A549 (cell line): ENCODE results near the gene PRTG. TPM values are rescaled to one million over a fixed set of nuclear protein-coding genes. Genes with fewer than 3 reads are reported as not detected.
A peak's percentile ranks its signal among the peaks of the same experiment; 100 is the strongest.

Experiments used
- ATAC-seq, 2 experiments: fragments of 200-7000 bp in 1 of 2; fragments of >200 bp in 1 of 2; cut with Nextera tagmentation in 1 of 2; cut with Tn5 transposase in 1 of 2; 3 replicates each; pipeline versions ENCODE4 v1.8.0 to v1.9.1; 2018 to 2020; ENCODE audit warnings: mild to moderate bottlenecking in 1 of 2, moderate library complexity in 1 of 2
- CTCF ChIA-PET: fragments of 300-600 bp; sonication (Branson Sonifier 250); formaldehyde crosslinking; extraction: SDS; loops from one replicate; lab custom pipeline; 2021; ENCODE audit warnings: antibody characterized with exemption, inconsistent platforms; lab: Yijun Ruan, JAX
- POLR2A ChIA-PET: fragments of 350-600 bp; formaldehyde crosslinking; extraction: SDS; loops from one replicate; lab custom pipeline; 2021; ENCODE audit warnings: antibody characterized with exemption, inconsistent platforms; lab: Yijun Ruan, JAX
- DNase-seq, 2 experiments: peaks; one replicate each; pipeline versions ENCODE4 v3.0.0 to v3.0.0-alpha.2; 2011 to 2016; ENCODE audit warnings: low read depth in 1 of 2, low spot score in 1 of 2
- FAIRE-seq: peaks from 2 replicates; lab custom pipeline; 2011; peaks lifted over from hg19 to GRCh38; lab: Jason Lieb, UNC
- H3K27ac ChIP-seq, 2 experiments: fragments of >200 bp; sonication (Bioruptor Twin); formaldehyde crosslinking; 3 replicates each; pipeline ENCODE4 v1.5.1; 2016 to 2017
- H3K4me1 ChIP-seq: fragments of >200 bp; sonication (Bioruptor Twin); formaldehyde crosslinking; 3 replicates; pipeline ENCODE4 v1.6.1; 2016
- H3K4me2 ChIP-seq: fragments of >200 bp; sonication (Bioruptor Twin); formaldehyde crosslinking; 3 replicates; pipeline ENCODE4 v1.6.1; 2016
- H3K4me3 ChIP-seq: fragments of >200 bp; sonication (Bioruptor Twin); formaldehyde crosslinking; 3 replicates; pipeline ENCODE4 v1.5.1; 2016
- H3K9me3 ChIP-seq: fragments of >200 bp; sonication (Bioruptor Twin); formaldehyde crosslinking; 3 replicates; pipeline ENCODE4 v1.6.1; 2016
- CBX2 ChIP-seq: fragments of 200-600 bp; sonication (generic); IDR thresholded peaks from 2 replicates; pipeline ENCODE4 v1.6.1; 2016; ENCODE audit warnings: low read depth, mild to moderate bottlenecking, borderline replicate concordance
- CEBPB ChIP-seq, 2 experiments: fragments of >200 bp in 1 of 2; sonication (Bioruptor Twin) in 1 of 2; formaldehyde crosslinking in 1 of 2; IDR thresholded peaks; 2 replicates each; pipeline ENCODE4 v1.6.1; 2012 to 2016
- CHD4 ChIP-seq: fragments of 200-600 bp; sonication (generic); IDR thresholded peaks from 2 replicates; pipeline ENCODE4 v1.6.1; 2016; ENCODE audit warnings: antibody characterized with exemption, mild to moderate bottlenecking, borderline replicate concordance
- EHMT2 ChIP-seq: fragments of 200-600 bp; sonication (generic); IDR thresholded peaks from 2 replicates; pipeline ENCODE4 v1.6.1; 2016; ENCODE audit warnings: antibody characterized with exemption, low read depth, mild to moderate bottlenecking, moderate library complexity
- ESRRA ChIP-seq: fragments of 150-350 bp; IDR thresholded peaks from 2 replicates; pipeline ENCODE4 v1.6.1; 2014; ENCODE audit warnings: mild to moderate bottlenecking, low read length, borderline replicate concordance
- FOSB ChIP-seq: fragments of 250-450 bp; sonication (Bioruptor Pico); IDR thresholded peaks from 2 replicates; pipeline ENCODE4 v1.5.0; 2020; ENCODE audit warnings: mild to moderate bottlenecking, moderate library complexity
- FOSL2 ChIP-seq, 2 experiments: fragments of 450-650 bp in 1 of 2; fragments of >200 bp in 1 of 2; sonication (Bioruptor Twin) in 1 of 2; formaldehyde crosslinking; IDR thresholded peaks; 2 replicates each; pipeline versions ENCODE4 v1.5.0 to v1.6.1; 2016 to 2020; ENCODE audit warnings: mild to moderate bottlenecking in 1 of 2, moderate library complexity in 1 of 2
- FOXS1 ChIP-seq: fragments of 250-450 bp; sonication (Bioruptor Pico); IDR thresholded peaks from 2 replicates; pipeline ENCODE4 v1.5.0; 2020; ENCODE audit warnings: mild to moderate bottlenecking, moderate library complexity
- GATA3 ChIP-seq: IDR thresholded peaks from 2 replicates; pipeline ENCODE4 v1.6.1; 2012; ENCODE audit warnings: borderline replicate concordance
- HOXA7 ChIP-seq: fragments of 250-450 bp; sonication (Bioruptor Pico); IDR thresholded peaks from 2 replicates; pipeline ENCODE4 v1.5.0; 2020; ENCODE audit warnings: mild to moderate bottlenecking, moderate library complexity
- HOXB13 ChIP-seq: fragments of 250-450 bp; sonication (Bioruptor Pico); IDR thresholded peaks from 2 replicates; pipeline ENCODE4 v1.5.0; 2020; ENCODE audit warnings: low read depth, mild to moderate bottlenecking, moderate library complexity
- JUNB ChIP-seq: fragments of >200 bp; sonication (Bioruptor Twin); formaldehyde crosslinking; IDR thresholded peaks from 2 replicates; pipeline ENCODE4 v1.6.1; 2016
- KDM5A ChIP-seq: fragments of 200-600 bp; sonication (generic); IDR thresholded peaks from 2 replicates; pipeline ENCODE4 v1.6.1; 2016; ENCODE audit warnings: antibody characterized with exemption, mild to moderate bottlenecking
- MAFK ChIP-seq: fragments of 450-650 bp; IDR thresholded peaks from 2 replicates; pipeline ENCODE4 v1.6.1; 2014; ENCODE audit not compliant: partially characterized antibody
- NPAS2 ChIP-seq: fragments of 250-450 bp; sonication (Bioruptor Pico); IDR thresholded peaks from 2 replicates; pipeline ENCODE4 v1.8.0; 2022; ENCODE audit warnings: mild to moderate bottlenecking, moderate library complexity, borderline replicate concordance
- POLR2AphosphoS2 ChIP-seq: conservative IDR thresholded peaks from 2 replicates; pipeline ENCODE4 v1.6.1; 2012; ENCODE audit warnings: low read length, improper control_type of control experiment, inconsistent platforms
- RAD21 ChIP-seq, 2 experiments: fragments of >200 bp in 1 of 2; sonication (Bioruptor Twin) in 1 of 2; formaldehyde crosslinking in 1 of 2; IDR thresholded peaks in 1 of 2; conservative IDR thresholded peaks in 1 of 2; 2 replicates in 1 of 2; 3 replicates in 1 of 2; pipeline ENCODE4 v1.6.1; 2012 to 2018; ENCODE audit warnings: inconsistent platforms in 1 of 2
- SMC3 ChIP-seq: fragments of >200 bp; sonication (Bioruptor Twin); formaldehyde crosslinking; IDR thresholded peaks from 3 replicates; pipeline ENCODE4 v1.6.1; 2018; ENCODE audit warnings: inconsistent platforms
- TP53 ChIP-seq: fragments of 250-450 bp; sonication (Bioruptor Pico); IDR thresholded peaks from 2 replicates; pipeline ENCODE4 v1.5.0; 2021; ENCODE audit warnings: mild to moderate bottlenecking, moderate library complexity
- ZFP36 ChIP-seq: fragments of 450-650 bp; IDR thresholded peaks from 2 replicates; pipeline ENCODE4 v1.6.1; 2014; ENCODE audit warnings: borderline replicate concordance; ENCODE audit not compliant: partially characterized antibody
- WGBS: methylation state at CpG from one replicate; pipeline ENCODE4 v1.1.6; 2017; ENCODE audit errors: missing lambda C conversion rate; 5-methylcytosine and 5-hydroxymethylcytosine counted together
- polyA plus RNA-seq, 4 experiments: library from polyadenylated mRNA; depleted of rRNA in 3 of 4; stranded (reverse); fragments of >200 nt; fragmentation: RNase III in 1 of 4; extraction: RNeasy Plus Mini Kit Qiagen cat#74134 plus additional on column Dnase treatment in 1 of 4; gene quantifications; 2 replicates in 3 of 4; 3 replicates in 1 of 4; pipeline ENCODE4 v1.2.3, GENCODE V29; 2011 to 2017
- TF ChIP-seq, protein P1 (sequence below): fragments of >200 bp; sonication (Bioruptor Twin); formaldehyde crosslinking; IDR thresholded peaks from 3 replicates; pipeline ENCODE4 v1.6.1; 2016
- TF ChIP-seq, protein P2 (sequence below): fragments of >200 bp; sonication (Bioruptor Twin); formaldehyde crosslinking; IDR thresholded peaks from 2 replicates; pipeline ENCODE4 v1.6.1; 2016
- TF ChIP-seq, protein P3 (sequence below): fragments of 250-450 bp; sonication (Bioruptor Pico); IDR thresholded peaks from 2 replicates; pipeline ENCODE4 v1.5.0; 2020; ENCODE audit warnings: low read depth, mild to moderate bottlenecking, moderate library complexity
- TF ChIP-seq, protein P4 (sequence below): IDR thresholded peaks from 2 replicates; pipeline ENCODE4 v1.6.1; 2012
- TF ChIP-seq, protein P5 (sequence below): IDR thresholded peaks from 2 replicates; pipeline ENCODE4 v1.6.1; 2012

PRTG gene
- polyA plus RNA-seq, 2 of the 4 experiments (the other 2 are of a cell fraction), result 5.5 to 10.7 TPM

DNA sequence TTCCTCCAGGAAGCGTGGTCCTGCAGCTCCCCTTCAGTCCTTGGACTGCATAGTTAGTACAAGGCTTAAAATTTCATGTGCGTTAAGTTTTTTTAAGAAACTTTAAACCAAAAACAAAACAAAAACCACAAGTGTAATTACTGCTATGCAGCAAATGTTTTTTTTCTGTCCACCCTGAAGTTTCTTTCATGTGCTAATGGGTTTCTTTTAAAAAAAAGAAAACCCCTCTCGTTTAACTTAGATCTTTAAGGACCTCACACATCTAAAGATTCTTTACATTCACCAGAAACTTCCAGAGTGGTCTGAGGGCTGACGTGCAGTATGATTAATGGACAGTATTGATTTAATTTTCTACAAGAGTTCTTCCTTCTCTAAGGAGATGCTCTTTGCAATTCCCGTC lies 82.8 kb downstream of the PRTG start (continued):
- TF ChIP-seq, protein P1, sequence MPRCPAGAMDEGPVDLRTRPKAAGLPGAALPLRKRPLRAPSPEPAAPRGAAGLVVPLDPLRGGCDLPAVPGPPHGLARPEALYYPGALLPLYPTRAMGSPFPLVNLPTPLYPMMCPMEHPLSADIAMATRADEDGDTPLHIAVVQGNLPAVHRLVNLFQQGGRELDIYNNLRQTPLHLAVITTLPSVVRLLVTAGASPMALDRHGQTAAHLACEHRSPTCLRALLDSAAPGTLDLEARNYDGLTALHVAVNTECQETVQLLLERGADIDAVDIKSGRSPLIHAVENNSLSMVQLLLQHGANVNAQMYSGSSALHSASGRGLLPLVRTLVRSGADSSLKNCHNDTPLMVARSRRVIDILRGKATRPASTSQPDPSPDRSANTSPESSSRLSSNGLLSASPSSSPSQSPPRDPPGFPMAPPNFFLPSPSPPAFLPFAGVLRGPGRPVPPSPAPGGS, result no peak
- TF ChIP-seq MAFK, result no peak

DNA sequence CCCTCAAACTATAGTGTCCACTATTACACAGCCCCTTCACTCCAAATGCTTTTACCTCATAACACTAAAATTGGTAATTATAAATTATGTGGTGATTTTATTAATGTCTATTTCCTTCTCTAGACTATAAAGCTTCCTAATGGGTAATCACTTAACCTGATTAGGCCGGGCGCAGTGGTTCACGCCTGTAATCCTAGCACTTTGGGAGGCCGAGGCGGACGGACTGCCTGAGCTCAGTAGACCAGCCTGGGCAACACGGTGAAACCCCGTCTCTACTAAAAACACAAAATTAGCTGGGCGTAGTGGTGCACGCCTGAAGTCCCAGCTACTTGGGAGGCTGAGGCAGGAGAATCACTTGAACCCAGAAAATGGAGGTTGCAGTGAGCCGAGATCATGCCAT lies 83.5 kb downstream of the PRTG start:
- Histone ChIP-seq H3K4me3 (no peak overlapping the region), H3K27ac (no peak overlapping the region), H3K4me2 (no peak overlapping the region)
- no peak for DNase-seq
- CTCF ChIA-PET, result interaction anchor here (1.0 to 4.5 kb wide), 4 partner anchors 11 to 238 kb away, joined by 3 to 36 read pairs (median 5); no protein-coding TSS in a partner anchor
- WGBS, result 95% methylated on average over 11 of the region's 11 CpGs
- POLR2A ChIA-PET, result no interaction called here
- no peak for TF ChIP-seq CEBPB (IDR thresholded peaks at IDR 0.05)
- no peak for TF ChIP-seq POLR2AphosphoS2
- TF ChIP-seq SMC3, result no peak
- no peak for TF ChIP-seq ZFP36
- TF ChIP-seq, protein P2, sequence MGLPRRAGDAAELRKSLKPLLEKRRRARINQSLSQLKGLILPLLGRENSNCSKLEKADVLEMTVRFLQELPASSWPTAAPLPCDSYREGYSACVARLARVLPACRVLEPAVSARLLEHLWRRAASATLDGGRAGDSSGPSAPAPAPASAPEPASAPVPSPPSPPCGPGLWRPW, result no peak
- no peak for TF ChIP-seq KDM5A
- TF ChIP-seq FOSB (CRISPR knock-in tag), result no peak
- TF ChIP-seq, all 56 proteins: peak for 0
- Histone ChIP-seq H3K4me1 (peaks cover 17% of the 10 kb centered on the region), H3K9me3 (no peaks in the 10 kb centered on the region)
- ATAC-seq, result no peak
- no peak for FAIRE-seq

DNA sequence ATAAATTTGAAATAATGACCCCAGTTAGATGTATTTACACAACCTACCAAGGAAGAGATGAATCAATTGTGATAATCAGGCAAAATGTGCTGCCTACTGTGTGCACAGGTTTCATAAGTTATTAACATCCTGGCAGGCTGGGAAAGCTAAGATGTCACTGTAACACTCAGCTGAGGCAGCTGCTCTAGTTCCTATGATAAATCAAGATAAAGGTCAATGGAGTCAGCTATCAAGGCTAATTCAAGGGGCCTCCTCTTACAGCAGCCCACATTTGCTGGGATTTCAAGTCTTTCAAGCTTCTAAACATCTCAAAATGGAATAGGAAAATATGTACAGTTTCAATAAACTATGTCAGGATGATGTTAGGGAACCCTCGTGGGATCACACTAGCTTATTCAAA lies 84.1 kb downstream of the PRTG start:
- peak; percentile 87 for FAIRE-seq
- H3K4me1 ChIP-seq, result peaks cover 17% of the 10 kb centered on the region
- no peak for DNase-seq
- CTCF ChIA-PET, result interaction anchor here (0.6 to 4.5 kb wide), 4 partner anchors 10 to 1464 kb away, joined by 3 to 36 read pairs (median 5); no protein-coding TSS in a partner anchor
- POLR2A ChIA-PET, result no interaction called here
- no peak overlapping the region for H3K4me3 ChIP-seq
- TF ChIP-seq TP53 (no peak), HOXA7 (CRISPR knock-in tag) (no peak), FOSB (CRISPR knock-in tag) (no peak), EHMT2 (no peak), CHD4 (no peak), FOXS1 (CRISPR knock-in tag) (no peak), ESRRA (no peak)
- TF ChIP-seq, protein P3, sequence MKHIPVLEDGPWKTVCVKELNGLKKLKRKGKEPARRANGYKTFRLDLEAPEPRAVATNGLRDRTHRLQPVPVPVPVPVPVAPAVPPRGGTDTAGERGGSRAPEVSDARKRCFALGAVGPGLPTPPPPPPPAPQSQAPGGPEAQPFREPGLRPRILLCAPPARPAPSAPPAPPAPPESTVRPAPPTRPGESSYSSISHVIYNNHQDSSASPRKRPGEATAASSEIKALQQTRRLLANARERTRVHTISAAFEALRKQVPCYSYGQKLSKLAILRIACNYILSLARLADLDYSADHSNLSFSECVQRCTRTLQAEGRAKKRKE (CRISPR knock-in tag), result no peak
- TF ChIP-seq, protein P4, sequence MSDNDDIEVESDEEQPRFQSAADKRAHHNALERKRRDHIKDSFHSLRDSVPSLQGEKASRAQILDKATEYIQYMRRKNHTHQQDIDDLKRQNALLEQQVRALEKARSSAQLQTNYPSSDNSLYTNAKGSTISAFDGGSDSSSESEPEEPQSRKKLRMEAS, result no peak
- TF ChIP-seq, protein P5, sequence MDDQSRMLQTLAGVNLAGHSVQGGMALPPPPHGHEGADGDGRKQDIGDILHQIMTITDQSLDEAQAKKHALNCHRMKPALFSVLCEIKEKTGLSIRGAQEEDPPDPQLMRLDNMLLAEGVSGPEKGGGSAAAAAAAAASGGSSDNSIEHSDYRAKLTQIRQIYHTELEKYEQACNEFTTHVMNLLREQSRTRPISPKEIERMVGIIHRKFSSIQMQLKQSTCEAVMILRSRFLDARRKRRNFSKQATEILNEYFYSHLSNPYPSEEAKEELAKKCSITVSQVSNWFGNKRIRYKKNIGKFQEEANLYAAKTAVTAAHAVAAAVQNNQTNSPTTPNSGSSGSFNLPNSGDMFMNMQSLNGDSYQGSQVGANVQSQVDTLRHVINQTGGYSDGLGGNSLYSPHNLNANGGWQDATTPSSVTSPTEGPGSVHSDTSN, result no peak
- no peak overlapping the region for H3K4me2 ChIP-seq
- H3K27ac ChIP-seq, result no peak overlapping the region
- 86% methylated on average over 1 of the region's 1 CpG for whole genome bisulfite sequencing
- no peak for ATAC-seq
- no peaks in the 10 kb centered on the region for H3K9me3 ChIP-seq

DNA sequence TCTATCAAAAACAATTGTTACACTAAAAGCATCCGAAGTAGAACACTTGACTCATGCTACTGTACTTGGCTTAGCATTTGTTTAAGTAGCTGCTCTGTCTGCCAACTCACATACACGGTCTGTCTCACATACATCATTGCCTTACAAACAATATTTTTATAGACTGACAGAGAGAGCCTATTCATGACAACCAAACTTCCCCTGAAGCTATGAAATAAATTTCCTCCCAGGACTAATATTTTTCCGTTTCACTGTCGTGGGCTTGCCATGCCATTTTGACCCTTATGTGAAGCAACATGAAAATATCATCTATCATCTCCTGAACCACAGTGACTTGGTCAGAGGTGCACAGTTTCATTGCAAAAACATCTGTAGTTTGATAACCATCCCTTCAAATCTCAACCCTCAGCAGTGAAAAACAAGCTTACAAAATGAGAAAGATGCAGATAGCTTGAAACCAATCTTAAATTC lies 88.4 kb downstream of the PRTG start:
- peak in 1 of 2 experiments; percentile 66; a peak in 3 of 6 replicates for ATAC-seq
- POLR2A ChIA-PET, result no interaction called here
- no peak for TF ChIP-seq ESRRA
- no peak for TF ChIP-seq JUNB
- no peak for TF ChIP-seq FOSL2 (IDR thresholded peaks at IDR 0.05)
- no peak for TF ChIP-seq FOSL2 (CRISPR knock-in tag; IDR thresholded peaks at IDR 0.05)
- TF ChIP-seq POLR2AphosphoS2, result no peak
- TF ChIP-seq NPAS2, result no peak
- TF ChIP-seq GATA3, result no peak
- no peak for TF ChIP-seq RAD21 (conservative IDR thresholded peaks at IDR 0.05 in 1 of 2, IDR thresholded peaks at IDR 0.05 in 1 of 2)
- no peak for TF ChIP-seq HOXB13 (CRISPR knock-in tag)
- no peak for TF ChIP-seq CBX2

More for the DNA sequence above, 88.4 kb downstream of the PRTG start:
- H3K4me1 ChIP-seq, result peaks cover 8% of the 10 kb centered on the region; the same call in 2 of the 3 replicates
- FAIRE-seq, result peak; percentile 73
- DNase-seq, result peak in 1 of 2 experiments; percentile 11
- CTCF ChIA-PET, result interaction anchor here (1.0 to 1.4 kb wide), 4 partner anchors 9 to 263 kb away, joined by 3 to 4 read pairs (median 4); no protein-coding TSS in a partner anchor
- H3K4me3 ChIP-seq, result no peak overlapping the region
- H3K4me2 ChIP-seq, result no peak overlapping the region
- no peaks in the 10 kb centered on the region for H3K9me3 ChIP-seq
- WGBS, result 25% methylated on average over 4 of the region's 4 CpGs
- no peak overlapping the region for H3K27ac ChIP-seq
